K562 (cell line): Measurements from ENCODE around the gene CCDC97. TPM values are rescaled to one million over a fixed set of nuclear protein-coding genes. Genes with fewer than 3 reads are reported as not detected.
A peak's percentile ranks its signal among the peaks of the same experiment; 100 is the strongest.

Source experiments
- ATF1 ChIP-seq, 2 experiments: fragments of 450-650 bp in 1 of 2; IDR thresholded peaks; 2 replicates each; pipeline ENCODE4 v1.6.1; 2016; ENCODE audit warnings: missing compliant biosample characterization in 1 of 2, missing genetic modification characterization in 1 of 2
- KDM5B ChIP-seq: fragments of 200-600 bp; sonication (generic); IDR thresholded peaks from 2 replicates; pipeline ENCODE4 v1.6.1; 2012; ENCODE audit warnings: low read depth, mild to moderate bottlenecking, moderate library complexity, low read length, control low read depth, inconsistent platforms; ENCODE audit not compliant: insufficient replicate concordance
- RCOR1 ChIP-seq, 2 experiments: IDR thresholded peaks; 2 replicates each; pipeline ENCODE4 v1.6.1; 2012; ENCODE audit warnings: low read depth in 2 of 2, low read length in 2 of 2, borderline replicate concordance in 1 of 2, improper control_type of control experiment in 1 of 2
- SMARCC2 ChIP-seq: fragments of 450-650 bp; IDR thresholded peaks from 2 replicates; pipeline ENCODE4 v1.6.1; 2017; ENCODE audit warnings: antibody characterized with exemption, moderate library complexity, mild to moderate bottlenecking, low read depth
- ZNF766 ChIP-seq: fragments of 200-800 bp; sonication (Bioruptor generic); conservative IDR thresholded peaks from 2 replicates; pipeline ENCODE4 v1.6.1; 2016; ENCODE audit warnings: missing genetic modification characterization, missing compliant biosample characterization
- polyA plus RNA-seq, 8 experiments: library from polyadenylated mRNA; depleted of rRNA in 4 of 8; stranded (reverse) in 5 of 8; unstranded in 3 of 8; fragments of >200 nt; fragmentation: Nextera tagmentation in 2 of 8; fragmentation: Illumina TruSeq in 1 of 8; extraction: Ambion mirVana in 2 of 8; extraction: Trizol in 1 of 8; gene quantifications; 2 replicates each; pipeline versions ENCODE4 v1.2.1 to v1.2.3, GENCODE V29; 2011 to 2014; ENCODE audit warnings: inconsistent platforms in 1 of 8, missing spikeins in 1 of 8
- total RNA-seq, 7 experiments: library from RNA; depleted of rRNA in 6 of 7; stranded (reverse); fragments of >200 nt in 6 of 7; fragmentation: Illumina TruSeq in 2 of 7; extraction: Trizol in 2 of 7; gene quantifications; 2 replicates each; pipeline versions ENCODE4 v1.2.1 to v1.2.3, GENCODE V29; 2011 to 2021; ENCODE audit warnings: low replicate concordance in 1 of 7
- TF ChIP-seq, protein P1 (sequence below): IDR thresholded peaks from 2 replicates; pipeline ENCODE4 v1.6.1; 2012; ENCODE audit warnings: low read depth, low read length, improper control_type of control experiment, borderline replicate concordance
- TF ChIP-seq, protein P2 (sequence below), 2 experiments: fragments of 450-650 bp in 1 of 2; sonication (generic) in 1 of 2; formaldehyde crosslinking in 1 of 2; IDR thresholded peaks in 1 of 2; conservative IDR thresholded peaks in 1 of 2; 2 replicates each; pipeline versions ENCODE4 v1.6.1 to v1.8.1; 2016 to 2023; ENCODE audit warnings: mild to moderate bottlenecking in 2 of 2, moderate library complexity in 2 of 2, inconsistent platforms in 1 of 2, missing genetic modification reagents in 1 of 2

The CCDC97 gene
- total and polyA plus RNA-seq, 9 of the 15 experiments (the other 6 are each of a cell fraction or from before 2014, with no cell fraction given), result 0.60 to 16.5 (median 7.0) TPM

DNA sequence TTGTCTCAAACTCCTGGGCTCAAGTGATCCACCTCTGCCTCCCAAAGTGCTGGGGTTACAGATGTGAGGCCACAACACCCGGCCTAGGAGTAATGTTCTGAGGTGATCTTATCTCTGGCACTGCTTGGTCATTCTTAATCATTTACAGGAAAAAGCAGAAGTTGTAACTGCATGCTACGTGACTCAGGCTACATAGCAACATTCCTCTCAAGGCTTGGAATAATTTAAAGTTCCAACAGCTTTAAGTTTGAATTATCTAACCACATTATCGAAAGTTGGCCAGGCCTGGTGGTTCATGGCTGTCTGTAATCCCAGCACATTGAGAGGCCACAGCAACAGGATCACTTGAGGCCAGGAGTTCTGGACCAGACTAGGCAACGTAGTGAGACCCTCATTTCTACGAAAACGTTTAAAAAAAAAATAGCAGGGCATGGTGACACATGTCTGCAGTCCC, 57.9 kb downstream of the CCDC97 start (continued):
- TF ChIP-seq, protein P1, sequence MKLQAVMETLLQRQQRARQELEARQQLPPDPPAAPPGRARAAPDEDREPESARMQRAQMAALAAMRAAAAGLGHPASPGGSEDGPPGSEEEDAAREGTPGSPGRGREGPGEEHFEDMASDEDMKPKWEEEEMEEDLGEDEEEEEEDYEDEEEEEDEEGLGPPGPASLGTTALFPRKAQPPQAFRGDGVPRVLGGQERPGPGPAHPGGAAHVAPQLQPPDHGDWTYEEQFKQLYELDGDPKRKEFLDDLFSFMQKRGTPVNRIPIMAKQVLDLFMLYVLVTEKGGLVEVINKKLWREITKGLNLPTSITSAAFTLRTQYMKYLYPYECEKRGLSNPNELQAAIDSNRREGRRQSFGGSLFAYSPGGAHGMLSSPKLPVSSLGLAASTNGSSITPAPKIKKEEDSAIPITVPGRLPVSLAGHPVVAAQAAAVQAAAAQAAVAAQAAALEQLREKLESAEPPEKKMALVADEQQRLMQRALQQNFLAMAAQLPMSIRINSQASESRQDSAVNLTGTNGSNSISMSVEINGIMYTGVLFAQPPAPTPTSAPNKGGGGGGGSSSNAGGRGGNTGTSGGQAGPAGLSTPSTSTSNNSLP, result 0 out of 2 replicates have a peak, but pooled peaks have one; percentile 53
- peak; percentile 71 for TF ChIP-seq ZNF766
- no peak for TF ChIP-seq ATF1 (CRISPR knock-in tag; IDR thresholded peaks at IDR 0.05)
- TF ChIP-seq ATF1 (tag; IDR thresholded peaks at IDR 0.05), result peak; percentile 75
- TF ChIP-seq, protein P2, sequence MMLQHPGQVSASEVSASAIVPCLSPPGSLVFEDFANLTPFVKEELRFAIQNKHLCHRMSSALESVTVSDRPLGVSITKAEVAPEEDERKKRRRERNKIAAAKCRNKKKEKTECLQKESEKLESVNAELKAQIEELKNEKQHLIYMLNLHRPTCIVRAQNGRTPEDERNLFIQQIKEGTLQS (IDR thresholded peaks at IDR 0.05), result peak; percentile 78
- TF ChIP-seq, protein P2 (CRISPR knock-in tag; conservative IDR thresholded peaks at IDR 0.05), result no peak
- TF ChIP-seq KDM5B, result peak; percentile 26
- TF ChIP-seq RCOR1 (IDR thresholded peaks at IDR 0.05; ENCODE audit: borderline replicate concordance in 1 of 2, low read depth in 2 of 2, low read length in 2 of 2), result peak in 1 of 2 experiments; percentile 83; a peak in 1 of 4 replicates
- TF ChIP-seq SMARCC2, result peak; percentile 87
